GM12801 (cell line): ENCODE results near the gene PDGFD.

Source experiments
- CTCF ChIP-seq: IDR thresholded peaks from one replicate; pipeline ENCODE4 v1.5.1; 2011; ENCODE audit warnings: control low read depth; ENCODE audit not compliant: insufficient read length; ENCODE audit errors: extremely low read depth

The PDGFD gene

DNA sequence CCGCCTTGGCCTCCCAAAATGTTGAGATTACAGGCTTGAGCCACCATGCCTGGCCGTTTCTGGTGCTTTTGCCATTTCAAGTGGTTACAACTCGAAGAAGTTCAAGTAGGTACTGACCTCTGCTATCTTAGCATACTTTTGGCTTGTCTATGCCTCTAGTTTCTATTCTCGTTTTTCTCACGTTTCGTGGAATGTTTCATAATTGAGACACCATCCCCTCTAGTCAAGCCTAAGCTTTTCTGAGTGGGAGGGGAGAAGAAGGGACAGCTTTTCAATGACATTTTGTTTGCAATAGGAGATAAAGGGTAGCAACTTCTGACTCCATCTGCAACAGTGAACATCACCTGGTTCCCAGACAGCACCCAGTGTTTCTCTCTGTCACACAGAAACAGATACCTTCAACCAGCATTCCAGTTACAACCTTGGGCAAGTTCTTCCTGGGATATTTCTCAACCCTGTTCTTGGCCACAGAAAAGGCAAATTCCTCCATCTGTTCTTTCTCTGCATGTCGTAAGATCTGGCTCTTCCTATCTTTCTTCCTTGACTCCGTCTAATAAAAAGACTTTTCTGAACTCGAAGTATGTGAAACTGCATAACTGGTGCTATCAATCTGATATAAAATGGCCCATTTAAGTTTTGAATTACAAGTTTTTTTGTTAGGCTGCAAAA is 102.0 kb downstream of the PDGFD start:
- TF ChIP-seq CTCF: no peak

- TF ChIP-seq CTCF: no peak
Observed at GRCh38 chr11:104060820-104061219, 103.1 kb downstream of the PDGFD start.

GRCh38 chr11:104060004-104060794 is 103.7 kb downstream of the PDGFD start:
- no peak for TF ChIP-seq CTCF

GRCh38 chr11:104058680-104059079 is 105.3 kb downstream of the PDGFD start:
- no peak for TF ChIP-seq CTCF

GRCh38 chr11:104057908-104058307 is 106.0 kb downstream of the PDGFD start:
- no peak for TF ChIP-seq CTCF

GRCh38 chr11:104055596-104055995 is 108.4 kb downstream of the PDGFD start:
- TF ChIP-seq CTCF: no peak

- no peak for TF ChIP-seq CTCF
Observed at GRCh38 chr11:104054911-104055529, 108.9 kb downstream of the PDGFD start.
